HEK293 (cell line): ENCODE data around the gene SH2D4B.

Experiments used
- CTCF ChIA-PET: fragments of 350-600 bp; formaldehyde crosslinking; extraction: SDS; loops from one replicate; lab custom pipeline; 2021; ENCODE audit warnings: antibody characterized with exemption; lab: Yijun Ruan, JAX
- POLR2A ChIA-PET: fragments of 300-600 bp; formaldehyde crosslinking; extraction: SDS; loops from one replicate; lab custom pipeline; 2020; ENCODE audit warnings: antibody characterized with exemption, inconsistent platforms; lab: Yijun Ruan, JAX
- H3K27ac ChIP-seq: fragments of 200-500 bp; sonication (Bioruptor generic); 2 replicates; pipeline ENCODE4 v1.5.1; 2014; ENCODE audit warnings: low read depth, low read length, control low read depth, inconsistent platforms; ENCODE audit errors: extremely low read depth
- H3K36me3 ChIP-seq, 2 experiments: fragments of 200-500 bp in 1 of 2; sonication (Bioruptor generic) in 1 of 2; 1 replicate in 1 of 2; 2 replicates in 1 of 2; pipeline ENCODE4 v1.5.1; 2014 to 2017; ENCODE audit warnings: inconsistent platforms in 2 of 2, low read length in 2 of 2; ENCODE audit not compliant: control insufficient read depth in 2 of 2, insufficient read depth in 1 of 2
- H3K4me1 ChIP-seq: fragments of 200-500 bp; sonication (Bioruptor generic); 2 replicates; pipeline ENCODE4 v1.5.1; 2014; ENCODE audit warnings: mild to moderate bottlenecking, low read length, inconsistent platforms; ENCODE audit not compliant: control insufficient read depth, insufficient read depth
- H3K4me3 ChIP-seq: 2 replicates; pipeline ENCODE4 v1.5.1; 2011; ENCODE audit warnings: low read depth, mild to moderate bottlenecking, control low read depth, low read length, moderate library complexity
- H3K9me3 ChIP-seq: fragments of 200-500 bp; sonication (Bioruptor generic); 2 replicates; pipeline ENCODE4 v1.5.1; 2014; ENCODE audit warnings: low read depth, low read length, inconsistent platforms; ENCODE audit not compliant: control insufficient read depth, insufficient read depth
- BCL11B ChIP-seq: fragments of 450-650 bp; formaldehyde crosslinking; IDR thresholded peaks from 2 replicates; pipeline ENCODE4 v1.5.1; 2016; ENCODE audit warnings: low read depth, missing biosample characterization, missing genetic modification characterization
- EGR2 ChIP-seq: fragments of 450-650 bp; formaldehyde crosslinking; IDR thresholded peaks from 2 replicates; pipeline ENCODE4 v1.5.1; 2016; ENCODE audit warnings: low read depth, missing biosample characterization, missing genetic modification characterization
- HOXA7 ChIP-seq: sonication (generic); formaldehyde crosslinking; IDR thresholded peaks from 2 replicates; pipeline ENCODE4 v1.8.1; 2022; ENCODE audit warnings: missing genetic modification reagents, borderline replicate concordance
- KLF1 ChIP-seq: fragments of 450-650 bp; formaldehyde crosslinking; IDR thresholded peaks from 2 replicates; pipeline ENCODE4 v1.5.1; 2016; ENCODE audit warnings: missing biosample characterization, missing genetic modification characterization
- MEIS1 ChIP-seq: sonication (generic); formaldehyde crosslinking; IDR thresholded peaks from 2 replicates; pipeline ENCODE4 v1.8.1; 2022; ENCODE audit warnings: missing genetic modification reagents, mild to moderate bottlenecking, borderline replicate concordance
- PRDM1 ChIP-seq: fragments of 450-650 bp; formaldehyde crosslinking; IDR thresholded peaks from 2 replicates; pipeline ENCODE4; 2016; ENCODE audit warnings: missing biosample characterization, missing genetic modification characterization
- SCRT1 ChIP-seq: fragments of 450-650 bp; formaldehyde crosslinking; IDR thresholded peaks from 2 replicates; pipeline ENCODE4 v1.5.1; 2016; ENCODE audit warnings: missing biosample characterization, missing genetic modification characterization, borderline replicate concordance
- TRIM28 ChIP-seq: IDR thresholded peaks from 2 replicates; pipeline ENCODE4 v1.6.1; 2011; ENCODE audit warnings: low read length, control low read depth, borderline replicate concordance
- ZBTB20 ChIP-seq: fragments of 450-650 bp; formaldehyde crosslinking; IDR thresholded peaks from 2 replicates; pipeline ENCODE4 v1.5.1; 2016; ENCODE audit warnings: missing biosample characterization, missing genetic modification characterization
- ZBTB8A ChIP-seq: fragments of 450-650 bp; formaldehyde crosslinking; IDR thresholded peaks from 2 replicates; pipeline ENCODE4 v1.5.1; 2016; ENCODE audit warnings: missing biosample characterization, missing genetic modification characterization
- ZFP41 ChIP-seq: fragments of 450-650 bp; formaldehyde crosslinking; IDR thresholded peaks from 2 replicates; pipeline ENCODE4 v1.5.1; 2016; ENCODE audit warnings: missing biosample characterization, missing genetic modification characterization, borderline replicate concordance
- ZNF184 ChIP-seq: fragments of 450-650 bp; IDR thresholded peaks from 2 replicates; pipeline ENCODE4 v1.5.1; 2018; ENCODE audit warnings: missing biosample characterization, mild to moderate bottlenecking, missing genetic modification characterization
- ZNF221 ChIP-seq: fragments of 450-650 bp; formaldehyde crosslinking; IDR thresholded peaks from 2 replicates; pipeline ENCODE4 v1.5.1; 2017; ENCODE audit warnings: missing biosample characterization, missing genetic modification characterization, borderline replicate concordance
- ZNF26 ChIP-seq: fragments of 450-650 bp; formaldehyde crosslinking; IDR thresholded peaks from 2 replicates; pipeline ENCODE4 v1.5.1; 2016; ENCODE audit warnings: missing biosample characterization, missing genetic modification characterization
- ZNF585B ChIP-seq: fragments of 450-650 bp; formaldehyde crosslinking; IDR thresholded peaks from 2 replicates; pipeline ENCODE4 v1.5.1; 2016; ENCODE audit warnings: missing biosample characterization, missing genetic modification characterization
- ZNF624 ChIP-seq: fragments of 450-650 bp; formaldehyde crosslinking; IDR thresholded peaks from 2 replicates; pipeline ENCODE4 v1.5.1; 2017; ENCODE audit warnings: missing biosample characterization, missing genetic modification characterization
- ZNF747 ChIP-seq: fragments of 450-650 bp; formaldehyde crosslinking; IDR thresholded peaks from 2 replicates; pipeline ENCODE4 v1.5.1; 2016; ENCODE audit warnings: missing biosample characterization, missing genetic modification characterization
- TF ChIP-seq, protein P1 (sequence below): fragments of 450-650 bp; formaldehyde crosslinking; optimal IDR thresholded peaks from 2 replicates; pipeline ENCODE3; 2016; ENCODE audit warnings: missing biosample characterization, mild to moderate bottlenecking, missing genetic modification characterization
- TF ChIP-seq, protein P2 (sequence below): fragments of 450-650 bp; formaldehyde crosslinking; IDR thresholded peaks from 2 replicates; pipeline ENCODE4; 2016; ENCODE audit warnings: missing biosample characterization, missing genetic modification characterization
- TF ChIP-seq, protein P3 (sequence below): fragments of 450-650 bp; formaldehyde crosslinking; IDR thresholded peaks from 2 replicates; pipeline ENCODE4 v1.5.1; 2016; ENCODE audit warnings: missing biosample characterization, missing genetic modification characterization
- TF ChIP-seq, protein P4 (sequence below): fragments of 450-650 bp; formaldehyde crosslinking; IDR thresholded peaks from 2 replicates; pipeline ENCODE4 v1.5.1; 2016; ENCODE audit warnings: missing biosample characterization, missing genetic modification characterization, borderline replicate concordance
- TF ChIP-seq, protein P5 (sequence below): fragments of 450-650 bp; formaldehyde crosslinking; IDR thresholded peaks from 2 replicates; pipeline ENCODE4 v1.5.1; 2016; ENCODE audit warnings: missing biosample characterization, missing genetic modification characterization
- TF ChIP-seq, protein P6 (sequence below): fragments of 450-650 bp; formaldehyde crosslinking; IDR thresholded peaks from 2 replicates; pipeline ENCODE4 v1.5.1; 2016; ENCODE audit warnings: missing biosample characterization, missing genetic modification characterization

SH2D4B gene

DNA sequence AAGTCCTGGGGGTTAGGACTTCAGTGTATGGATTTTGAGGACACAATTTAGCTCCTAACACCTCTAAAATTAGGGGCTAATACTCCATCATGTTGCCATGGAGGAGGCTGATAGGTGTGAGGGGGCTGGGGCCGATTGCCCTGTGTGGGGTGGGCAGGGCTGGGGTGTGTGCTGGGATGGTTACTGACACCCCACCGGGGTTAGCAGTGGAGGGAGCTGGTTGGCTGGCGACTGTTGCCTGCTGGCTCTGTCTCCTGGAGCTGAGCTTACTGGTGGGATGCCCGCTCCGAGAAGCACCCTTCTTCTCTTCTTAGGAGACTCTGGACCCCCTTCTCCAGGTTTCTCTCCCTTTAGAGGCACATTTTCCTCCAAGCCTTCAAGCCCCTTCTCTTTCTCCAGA, 22.2 kb upstream of the SH2D4B start:
- H3K4me3 ChIP-seq, result no peak overlapping the region
- no peaks in the 10 kb centered on the region for H3K4me1 ChIP-seq
- TF ChIP-seq BCL11B (tag by site-specific recombination), result no peak
- TF ChIP-seq, protein P1, sequence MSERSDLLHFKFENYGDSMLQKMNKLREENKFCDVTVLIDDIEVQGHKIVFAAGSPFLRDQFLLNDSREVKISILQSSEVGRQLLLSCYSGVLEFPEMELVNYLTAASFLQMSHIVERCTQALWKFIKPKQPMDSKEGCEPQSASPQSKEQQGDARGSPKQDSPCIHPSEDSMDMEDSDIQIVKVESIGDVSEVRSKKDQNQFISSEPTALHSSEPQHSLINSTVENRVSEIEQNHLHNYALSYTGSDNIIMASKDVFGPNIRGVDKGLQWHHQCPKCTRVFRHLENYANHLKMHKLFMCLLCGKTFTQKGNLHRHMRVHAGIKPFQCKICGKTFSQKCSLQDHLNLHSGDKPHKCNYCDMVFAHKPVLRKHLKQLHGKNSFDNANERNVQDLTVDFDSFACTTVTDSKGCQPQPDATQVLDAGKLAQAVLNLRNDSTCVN (tag by site-specific recombination), result no peak
- TF ChIP-seq MEIS1 (CRISPR knock-in tag), result no peak
- TF ChIP-seq, protein P2, sequence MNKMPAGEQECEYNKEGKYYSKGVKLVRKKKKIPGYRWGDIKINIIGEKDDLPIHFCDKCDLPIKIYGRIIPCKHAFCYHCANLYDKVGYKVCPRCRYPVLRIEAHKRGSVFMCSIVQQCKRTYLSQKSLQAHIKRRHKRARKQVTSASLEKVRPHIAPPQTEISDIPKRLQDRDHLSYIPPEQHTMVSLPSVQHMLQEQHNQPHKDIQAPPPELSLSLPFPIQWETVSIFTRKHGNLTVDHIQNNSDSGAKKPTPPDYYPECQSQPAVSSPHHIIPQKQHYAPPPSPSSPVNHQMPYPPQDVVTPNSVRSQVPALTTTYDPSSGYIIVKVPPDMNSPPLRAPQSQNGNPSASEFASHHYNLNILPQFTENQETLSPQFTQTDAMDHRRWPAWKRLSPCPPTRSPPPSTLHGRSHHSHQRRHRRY (tag by site-specific recombination), result no peak
- TF ChIP-seq, protein P3, sequence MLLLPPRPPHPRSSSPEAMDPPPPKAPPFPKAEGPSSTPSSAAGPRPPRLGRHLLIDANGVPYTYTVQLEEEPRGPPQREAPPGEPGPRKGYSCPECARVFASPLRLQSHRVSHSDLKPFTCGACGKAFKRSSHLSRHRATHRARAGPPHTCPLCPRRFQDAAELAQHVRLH, result no peak
- no peak for TF ChIP-seq ZBTB20
- H3K27ac ChIP-seq, result no peak overlapping the region
- H3K9me3 ChIP-seq, result no peaks in the 10 kb centered on the region
- ChIA-PET CTCF (no interaction called here), POLR2A (interaction anchor here (0.5 kb wide), 1 partner anchor 68 kb away, joined by 6 read pairs; no protein-coding TSS in a partner anchor)
- H3K36me3 ChIP-seq, result peaks cover 7 to 72% of the 10 kb centered on the region in 2 experiments; a peak in 2 of 3 replicates

GRCh38 chr10:80515941-80516340, 21.8 kb upstream of the SH2D4B start:
- CTCF ChIA-PET, result no interaction called here
- TF ChIP-seq ZNF26, result no peak
- TF ChIP-seq, protein P4, sequence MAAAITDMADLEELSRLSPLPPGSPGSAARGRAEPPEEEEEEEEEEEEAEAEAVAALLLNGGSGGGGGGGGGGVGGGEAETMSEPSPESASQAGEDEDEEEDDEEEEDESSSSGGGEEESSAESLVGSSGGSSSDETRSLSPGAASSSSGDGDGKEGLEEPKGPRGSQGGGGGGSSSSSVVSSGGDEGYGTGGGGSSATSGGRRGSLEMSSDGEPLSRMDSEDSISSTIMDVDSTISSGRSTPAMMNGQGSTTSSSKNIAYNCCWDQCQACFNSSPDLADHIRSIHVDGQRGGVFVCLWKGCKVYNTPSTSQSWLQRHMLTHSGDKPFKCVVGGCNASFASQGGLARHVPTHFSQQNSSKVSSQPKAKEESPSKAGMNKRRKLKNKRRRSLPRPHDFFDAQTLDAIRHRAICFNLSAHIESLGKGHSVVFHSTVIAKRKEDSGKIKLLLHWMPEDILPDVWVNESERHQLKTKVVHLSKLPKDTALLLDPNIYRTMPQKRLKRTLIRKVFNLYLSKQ, result no peak
- TF ChIP-seq, protein P3, result no peak
- no peak for TF ChIP-seq EGR2
- no peak for TF ChIP-seq ZNF747 (tag by site-specific recombination)
- POLR2A ChIA-PET, result interaction anchor here (0.5 kb wide), 2 partner anchors 45 to 68 kb away, joined by 3 to 6 read pairs; no protein-coding TSS in a partner anchor
- Histone ChIP-seq H3K36me3 (peaks cover 7 to 71% of the 10 kb centered on the region in 2 experiments; a peak in 2 of 3 replicates), H3K4me1 (no peaks in the 10 kb centered on the region), H3K4me3 (no peak overlapping the region), H3K27ac (no peak overlapping the region), H3K9me3 (no peaks in the 10 kb centered on the region)

DNA sequence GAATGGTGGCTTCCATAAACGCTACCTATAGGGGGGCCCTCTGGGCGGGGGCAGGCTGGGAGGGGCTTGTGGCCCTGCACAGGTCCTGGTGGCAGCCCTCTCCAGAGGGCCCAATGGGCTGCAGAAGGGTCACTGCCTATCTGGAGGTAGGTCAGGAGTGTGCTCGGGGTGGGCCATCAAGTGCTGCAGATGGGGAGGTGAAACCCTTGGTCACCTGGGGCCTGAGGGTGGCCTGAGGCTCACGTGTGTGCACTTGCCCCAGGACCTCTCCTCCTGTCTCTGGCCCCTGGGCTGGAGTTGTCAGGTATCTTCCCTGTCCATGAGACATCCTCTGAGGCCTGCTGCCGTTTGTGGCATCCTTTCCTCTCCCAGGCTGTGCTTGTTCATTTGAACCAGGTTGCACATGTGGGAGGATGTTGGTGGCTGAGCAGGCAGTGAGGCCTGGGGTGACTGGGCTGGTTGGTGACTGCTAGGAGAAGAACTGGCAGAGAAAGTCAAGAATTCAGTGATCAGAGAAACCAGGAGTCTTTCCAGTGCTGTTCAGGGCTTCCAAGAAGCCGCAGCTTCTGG, 21.1 kb upstream of the SH2D4B start:
- Histone ChIP-seq H3K36me3 (peaks cover 7 to 67% of the 10 kb centered on the region in 2 experiments; a peak in 2 of 3 replicates), H3K4me1 (no peaks in the 10 kb centered on the region), H3K4me3 (no peak overlapping the region), H3K9me3 (no peaks in the 10 kb centered on the region), H3K27ac (no peak overlapping the region)
- ChIA-PET POLR2A (interaction anchor here (0.5 kb wide), 1 partner anchor 44 kb away, joined by 3 read pairs; no protein-coding TSS in a partner anchor), CTCF (interaction anchor here (1.0 kb wide), 1 partner anchor 11 kb away, joined by 4 read pairs; no protein-coding TSS in a partner anchor)
- no peak for TF ChIP-seq HOXA7
- TF ChIP-seq, protein P5, sequence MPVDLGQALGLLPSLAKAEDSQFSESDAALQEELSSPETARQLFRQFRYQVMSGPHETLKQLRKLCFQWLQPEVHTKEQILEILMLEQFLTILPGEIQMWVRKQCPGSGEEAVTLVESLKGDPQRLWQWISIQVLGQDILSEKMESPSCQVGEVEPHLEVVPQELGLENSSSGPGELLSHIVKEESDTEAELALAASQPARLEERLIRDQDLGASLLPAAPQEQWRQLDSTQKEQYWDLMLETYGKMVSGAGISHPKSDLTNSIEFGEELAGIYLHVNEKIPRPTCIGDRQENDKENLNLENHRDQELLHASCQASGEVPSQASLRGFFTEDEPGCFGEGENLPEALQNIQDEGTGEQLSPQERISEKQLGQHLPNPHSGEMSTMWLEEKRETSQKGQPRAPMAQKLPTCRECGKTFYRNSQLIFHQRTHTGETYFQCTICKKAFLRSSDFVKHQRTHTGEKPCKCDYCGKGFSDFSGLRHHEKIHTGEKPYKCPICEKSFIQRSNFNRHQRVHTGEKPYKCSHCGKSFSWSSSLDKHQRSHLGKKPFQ (tag by site-specific recombination), result no peak
- TF ChIP-seq ZNF585B (tag by site-specific recombination), result no peak
- no peak for TF ChIP-seq ZNF221 (tag by site-specific recombination)
- TF ChIP-seq, protein P6, sequence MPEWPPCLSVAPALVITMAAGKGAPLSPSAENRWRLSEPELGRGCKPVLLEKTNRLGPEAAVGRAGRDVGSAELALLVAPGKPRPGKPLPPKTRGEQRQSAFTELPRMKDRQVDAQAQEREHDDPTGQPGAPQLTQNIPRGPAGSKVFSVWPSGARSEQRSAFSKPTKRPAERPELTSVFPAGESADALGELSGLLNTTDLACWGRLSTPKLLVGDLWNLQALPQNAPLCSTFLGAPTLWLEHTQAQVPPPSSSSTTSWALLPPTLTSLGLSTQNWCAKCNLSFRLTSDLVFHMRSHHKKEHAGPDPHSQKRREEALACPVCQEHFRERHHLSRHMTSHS (tag by site-specific recombination), result no peak
- no peak for TF ChIP-seq EGR2
- TF ChIP-seq SCRT1, result no peak
- TF ChIP-seq ZNF624 (tag by site-specific recombination), result no peak
- TF ChIP-seq KLF1, result no peak
- TF ChIP-seq ZNF184, result no peak
- no peak for TF ChIP-seq ZBTB8A
- TF ChIP-seq PRDM1 (tag by site-specific recombination), result no peak
- no peak for TF ChIP-seq TRIM28
- TF ChIP-seq ZFP41, result no peak
